IMR-90 (cell line): ENCODE results near the gene NUB1. TPM values are rescaled to one million over a fixed set of nuclear protein-coding genes. Genes with fewer than 3 reads are reported as not detected.

Experiments used
- ATAC-seq: fragments of 200-7000 bp; cut with Tn5 transposase; 2 replicates; pipeline ENCODE4 v1.9.1; 2020; ENCODE audit warnings: low read depth, mild to moderate bottlenecking, moderate library complexity
- BruUV-seq: library from RNA; stranded (reverse); fragments of 400-500 nt; replicated peaks from 2 replicates; lab custom pipeline; 2021; lab: Mats Ljungman, UMichigan
- CTCF ChIA-PET: fragments of 300-600 bp; formaldehyde crosslinking; extraction: SDS; loops from one replicate; lab custom pipeline; 2021; ENCODE audit warnings: antibody characterized with exemption; lab: Yijun Ruan, JAX
- POLR2A ChIA-PET: fragments of 300-600 bp; sonication (Branson Sonifier 250); formaldehyde crosslinking; loops from one replicate; lab custom pipeline; 2022; ENCODE audit warnings: antibody characterized with exemption; ENCODE audit not compliant: unreplicated experiment; lab: Charles Lee
- DNase-seq: peaks from one replicate; pipeline ENCODE4 v3.0.0; 2013
- H2AFZ ChIP-seq: replicated peaks from 2 replicates; pipeline ENCODE3; 2013; ENCODE audit warnings: low read length, mild to moderate bottlenecking; ENCODE audit not compliant: poor library complexity
- H2AK5ac ChIP-seq: 2 replicates; pipeline ENCODE4 v1.6.1; 2013; ENCODE audit warnings: low read depth, low read length, inconsistent platforms
- H2AK9ac ChIP-seq: replicated peaks from 2 replicates; pipeline ENCODE3; 2013; ENCODE audit warnings: mild to moderate bottlenecking, low read depth, low read length, moderate library complexity; ENCODE audit not compliant: poor library complexity
- H2BK120ac ChIP-seq: 2 replicates; pipeline ENCODE4 v1.6.1; 2013; ENCODE audit warnings: low read depth, low read length, inconsistent platforms
- H2BK15ac ChIP-seq: 3 replicates; pipeline ENCODE4 v1.6.1; 2013; ENCODE audit warnings: low read depth, low read length, inconsistent platforms
- H2BK20ac ChIP-seq: 2 replicates; pipeline ENCODE4 v1.6.1; 2013; ENCODE audit warnings: low read depth, mild to moderate bottlenecking, inconsistent platforms, low read length, moderate library complexity
- H2BK5ac ChIP-seq: 2 replicates; pipeline ENCODE4 v1.6.1; 2013; ENCODE audit warnings: mild to moderate bottlenecking, low read depth, low read length, inconsistent platforms; ENCODE audit not compliant: poor library complexity, severe bottlenecking
- H3K14ac ChIP-seq: replicated peaks from 2 replicates; pipeline ENCODE4 v1.6.1; 2013; ENCODE audit warnings: low read depth, low read length, inconsistent platforms
- H3K18ac ChIP-seq: 2 replicates; pipeline ENCODE4 v1.6.1; 2013; ENCODE audit warnings: low read depth, low read length, control low read depth
- H3K23ac ChIP-seq: 2 replicates; pipeline ENCODE4 v1.6.1; 2013; ENCODE audit warnings: low read depth, low read length, inconsistent platforms
- H3K27ac ChIP-seq: 2 replicates; pipeline ENCODE4 v1.5.1; 2013; ENCODE audit warnings: mild to moderate bottlenecking, control low read depth, low read length; ENCODE audit not compliant: insufficient read depth
- H3K27me3 ChIP-seq: 2 replicates; pipeline ENCODE4 v1.6.1; 2013; ENCODE audit warnings: low read length; ENCODE audit not compliant: control insufficient read depth, insufficient read depth
- H3K36me3 ChIP-seq: 2 replicates; pipeline ENCODE4 v1.6.1; 2013; ENCODE audit warnings: low read length, mixed read lengths; ENCODE audit not compliant: control insufficient read depth, insufficient read depth
- H3K4ac ChIP-seq: 2 replicates; pipeline ENCODE4 v1.6.1; 2013; ENCODE audit warnings: low read depth, low read length, inconsistent platforms
- H3K4me1 ChIP-seq: 2 replicates; pipeline ENCODE4 v1.6.1; 2013; ENCODE audit warnings: low read length, mixed read lengths; ENCODE audit not compliant: control insufficient read depth, insufficient read depth
- H3K4me2 ChIP-seq: 2 replicates; pipeline ENCODE4 v1.6.1; 2013; ENCODE audit warnings: low read depth, mild to moderate bottlenecking, control low read depth, low read length, moderate library complexity
- H3K4me3 ChIP-seq: 2 replicates; pipeline ENCODE4 v1.5.1; 2013; ENCODE audit warnings: low read depth, mild to moderate bottlenecking, control low read depth, low read length, moderate library complexity; ENCODE audit not compliant: insufficient read depth
- H3K56ac ChIP-seq: 2 replicates; pipeline ENCODE4 v1.6.1; 2013; ENCODE audit warnings: low read length, inconsistent platforms; ENCODE audit not compliant: insufficient read depth; ENCODE audit errors: extremely low read depth
- H3K79me1 ChIP-seq, 2 experiments: 2 replicates each; pipeline ENCODE4 v1.6.1; 2013; ENCODE audit warnings: low read length in 2 of 2, inconsistent platforms in 1 of 2, low read depth in 1 of 2
- H3K9ac ChIP-seq: 2 replicates; pipeline ENCODE4 v1.6.1; 2013; ENCODE audit warnings: low read depth, low read length, control low read depth
- H3K9me1 ChIP-seq: 2 replicates; pipeline ENCODE4 v1.6.1; 2013; ENCODE audit warnings: low read length, inconsistent platforms; ENCODE audit not compliant: insufficient read depth
- H3K9me3 ChIP-seq: 2 replicates; pipeline ENCODE4 v1.6.1; 2013; ENCODE audit warnings: low read length; ENCODE audit not compliant: control insufficient read depth, insufficient read depth
- H4K20me1 ChIP-seq: 2 replicates; pipeline ENCODE4 v1.6.1; 2013; ENCODE audit warnings: low read length, inconsistent platforms; ENCODE audit not compliant: insufficient read depth
- H4K5ac ChIP-seq: 2 replicates; pipeline ENCODE4 v1.6.1; 2013; ENCODE audit warnings: mild to moderate bottlenecking, low read depth, low read length, control low read depth
- H4K8ac ChIP-seq, 2 experiments: 2 replicates each; pipeline ENCODE4 v1.6.1; 2013; ENCODE audit warnings: low read depth in 2 of 2, low read length in 2 of 2, control low read depth in 1 of 2, inconsistent platforms in 1 of 2
- H4K91ac ChIP-seq: 2 replicates; pipeline ENCODE4 v1.6.1; 2013; ENCODE audit warnings: low read depth, low read length, inconsistent platforms; ENCODE audit not compliant: insufficient read depth
- CEBPB ChIP-seq: IDR thresholded peaks from 2 replicates; pipeline ENCODE4 v1.6.1; 2012; ENCODE audit warnings: low read depth, low read length, improper control_type of control experiment
- MAFK ChIP-seq: IDR thresholded peaks from 2 replicates; pipeline ENCODE4 v1.6.1; 2012; ENCODE audit warnings: low read depth, low read length, improper control_type of control experiment
- MAZ ChIP-seq: IDR thresholded peaks from 2 replicates; pipeline ENCODE4 v1.6.1; 2012; ENCODE audit warnings: low read depth, mild to moderate bottlenecking, low read length, improper control_type of control experiment, moderate library complexity, borderline replicate concordance
- MXI1 ChIP-seq: IDR thresholded peaks from 2 replicates; pipeline ENCODE4 v1.6.1; 2012; ENCODE audit warnings: low read depth, mild to moderate bottlenecking, low read length, moderate library complexity, borderline replicate concordance
- NFE2L2 ChIP-seq: fragments of 150-350 bp; IDR thresholded peaks from 2 replicates; pipeline ENCODE4 v1.6.1; 2016; ENCODE audit warnings: low read depth, mild to moderate bottlenecking, low read length
- POLR2A ChIP-seq: IDR thresholded peaks from 2 replicates; pipeline ENCODE4 v1.6.1; 2012; ENCODE audit warnings: mild to moderate bottlenecking, low read depth, low read length
- USF2 ChIP-seq: fragments of 150-350 bp; IDR thresholded peaks from 2 replicates; pipeline ENCODE4 v1.6.1; 2017; ENCODE audit warnings: mild to moderate bottlenecking, antibody characterized with exemption, low read length, low read depth
- WGBS, 2 experiments: methylation state at CpG; one replicate each; pipeline versions ENCODE4 v1.1.5 to v1.1.7; 2013; ENCODE audit warnings: missing lambda C conversion rate in 2 of 2; ENCODE audit not compliant: insufficient read length in 1 of 2; ENCODE audit errors: extremely low coverage in 2 of 2; 5-methylcytosine and 5-hydroxymethylcytosine counted together
- dilution Hi-C: fragments of 300-500 bp; cut with HindIII; formaldehyde crosslinking; loops from one replicate; pipeline ENCODE4 v1.14.3; 2018; ENCODE audit warnings: low sequenced_read_pairs; ENCODE audit not compliant: unreplicated experiment
- in situ Hi-C: fragments of 300-500 bp; cut with MboI; formaldehyde crosslinking; loops from 3 replicates; pipeline ENCODE4 v1.14.3; 2019; ENCODE audit warnings: low sequenced_read_pairs, inconsistent platforms, mixed read lengths
- intact Hi-C: fragments of 100-400 bp; cut with micrococcal nuclease; formaldehyde crosslinking; loops from 2 replicates; pipeline ENCODE4 v1.10.0; 2022
- polyA plus RNA-seq, 3 experiments: library from polyadenylated mRNA; depleted of rRNA; stranded (reverse); fragments of >200 nt; gene quantifications; 2 replicates each; pipeline ENCODE4 v1.2.3, GENCODE V29; 2012; ENCODE audit warnings: low replicate concordance in 1 of 3
- total RNA-seq: library from RNA; depleted of rRNA; stranded (reverse); fragments of >200 nt; gene quantifications from 2 replicates; pipeline ENCODE4 v1.2.3, GENCODE V29; 2012
- TF ChIP-seq, protein P1 (sequence below): conservative IDR thresholded peaks from 2 replicates; pipeline ENCODE4 v1.5.1; 2012; ENCODE audit warnings: mild to moderate bottlenecking, low read depth, low read length, improper control_type of control experiment

The NUB1 gene
- total and polyA plus RNA-seq, 2 of the 4 experiments (the other 2 are of a cell fraction), result 20.1 to 29.7 TPM

- Histone ChIP-seq H3K9me1 (peaks cover 3% of the 10 kb centered on the region; the same call in 1 of the 2 replicates), H3K79me1 (peaks cover 17 to 30% of the 10 kb centered on the region in 2 experiments), H3K56ac (no peak overlapping the region), H3K18ac (no peak overlapping the region), H3K27me3 (no peaks in the 10 kb centered on the region), H2BK15ac (no peak overlapping the region), H3K4ac (no peak overlapping the region), H3K4me3 (no peak overlapping the region), H4K20me1 (no peaks in the 10 kb centered on the region; the same call in 1 of the 2 replicates), H3K14ac (no peak overlapping the region), H3K23ac (no peak overlapping the region), H3K36me3 (peaks cover 37% of the 10 kb centered on the region), H2BK120ac (no peak overlapping the region), H3K9ac (no peak overlapping the region), H4K5ac (no peak overlapping the region), H4K8ac (no peak overlapping the region), H3K4me2 (no peak overlapping the region), H2AK9ac (no peak overlapping the region), H2BK5ac (no peak overlapping the region), H2AFZ (no peak overlapping the region), H3K27ac (no peak overlapping the region), H2AK5ac (no peak overlapping the region), H3K9me3 (no peaks in the 10 kb centered on the region), H2BK20ac (no peak overlapping the region), H4K91ac (no peak overlapping the region), H3K4me1 (peaks cover 2% of the 10 kb centered on the region)
- DNase-seq, result no peak
- dilution Hi-C loops, result no loop called here
- ATAC-seq, result no peak
- in situ Hi-C loops, result no loop called here
- BruUV-seq, result no TSS peak
- CTCF ChIA-PET, result no interaction called here
- intact Hi-C loops, result no loop called here
- WGBS, 2 experiments, result no CpG with 5 or more reads among the region's 6 CpGs
- POLR2A ChIA-PET, result no interaction called here
- TF ChIP-seq CEBPB (no peak), MAFK (no peak), USF2 (no peak), POLR2A (no peak), MAZ (no peak), NFE2L2 (no peak), MXI1 (no peak)
- TF ChIP-seq, protein P1, sequence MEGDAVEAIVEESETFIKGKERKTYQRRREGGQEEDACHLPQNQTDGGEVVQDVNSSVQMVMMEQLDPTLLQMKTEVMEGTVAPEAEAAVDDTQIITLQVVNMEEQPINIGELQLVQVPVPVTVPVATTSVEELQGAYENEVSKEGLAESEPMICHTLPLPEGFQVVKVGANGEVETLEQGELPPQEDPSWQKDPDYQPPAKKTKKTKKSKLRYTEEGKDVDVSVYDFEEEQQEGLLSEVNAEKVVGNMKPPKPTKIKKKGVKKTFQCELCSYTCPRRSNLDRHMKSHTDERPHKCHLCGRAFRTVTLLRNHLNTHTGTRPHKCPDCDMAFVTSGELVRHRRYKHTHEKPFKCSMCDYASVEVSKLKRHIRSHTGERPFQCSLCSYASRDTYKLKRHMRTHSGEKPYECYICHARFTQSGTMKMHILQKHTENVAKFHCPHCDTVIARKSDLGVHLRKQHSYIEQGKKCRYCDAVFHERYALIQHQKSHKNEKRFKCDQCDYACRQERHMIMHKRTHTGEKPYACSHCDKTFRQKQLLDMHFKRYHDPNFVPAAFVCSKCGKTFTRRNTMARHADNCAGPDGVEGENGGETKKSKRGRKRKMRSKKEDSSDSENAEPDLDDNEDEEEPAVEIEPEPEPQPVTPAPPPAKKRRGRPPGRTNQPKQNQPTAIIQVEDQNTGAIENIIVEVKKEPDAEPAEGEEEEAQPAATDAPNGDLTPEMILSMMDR, result no peak
Observed at GRCh38 chr7:151347200-151347599, 5.6 kb downstream of the NUB1 start.
